Effector memory CD4-positive, alpha-beta T cell (primary cell): Measurements from ENCODE around the gene FRMD6.
"Not testable (repeated sequence)": the region's sequence is repeated elsewhere in the genome, so short reads cannot be mapped to it uniquely, and the experiment has no call there.

ENCODE experiments used
- DNase-seq, 3 donors: peaks; one replicate each; pipeline ENCODE4 v3.0.0-alpha.2; 2020
- H3K27ac ChIP-seq: 2 replicates; pipeline ENCODE4 v1.7.0; 2013; ENCODE audit warnings: mild to moderate bottlenecking, low read length, moderate library complexity; ENCODE audit not compliant: insufficient read depth, poor library complexity, severe bottlenecking
- H3K27me3 ChIP-seq: replicated peaks from 2 replicates; pipeline ENCODE4 v1.7.0; 2013; ENCODE audit warnings: mild to moderate bottlenecking, low read length; ENCODE audit not compliant: insufficient read depth, control insufficient read depth, poor library complexity, severe bottlenecking
- H3K36me3 ChIP-seq: 2 replicates; pipeline ENCODE4 v1.7.0; 2013; ENCODE audit warnings: mild to moderate bottlenecking, low read length, moderate library complexity; ENCODE audit not compliant: control insufficient read depth, insufficient read depth
- H3K4me1 ChIP-seq: 2 replicates; pipeline ENCODE4 v1.7.0; 2013; ENCODE audit warnings: low read length, mild to moderate bottlenecking; ENCODE audit not compliant: control insufficient read depth, insufficient read depth, poor library complexity, severe bottlenecking
- H3K4me3 ChIP-seq: 2 replicates; pipeline ENCODE4 v1.7.0; 2013; ENCODE audit warnings: low read length, low read depth, mild to moderate bottlenecking; ENCODE audit not compliant: insufficient read depth, poor library complexity, severe bottlenecking
- H3K9me3 ChIP-seq: 2 replicates; pipeline ENCODE4 v1.7.0; 2013; ENCODE audit warnings: mild to moderate bottlenecking, low read length, moderate library complexity; ENCODE audit not compliant: control insufficient read depth

The FRMD6 gene

DNA sequence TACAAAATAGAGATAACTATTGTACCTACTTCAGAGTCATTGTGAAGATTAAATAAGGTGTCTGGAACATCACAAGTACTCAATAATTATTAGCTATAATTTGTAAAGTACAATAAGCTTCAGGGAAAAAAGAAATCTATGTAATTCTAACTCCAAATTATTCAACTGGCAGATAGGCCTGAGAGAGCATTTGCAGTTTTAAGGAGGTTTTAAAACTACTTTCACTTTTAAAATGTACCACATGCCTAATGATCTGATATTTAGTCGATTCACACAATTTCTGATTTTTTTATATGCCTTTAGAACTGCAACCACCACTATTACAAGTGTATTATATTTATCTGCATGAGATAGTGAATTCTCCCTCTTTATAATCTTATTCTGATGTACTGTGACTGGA, 24.9 kb upstream of the FRMD6 start:
- H3K36me3 ChIP-seq = no peaks in the 10 kb centered on the region

DNA sequence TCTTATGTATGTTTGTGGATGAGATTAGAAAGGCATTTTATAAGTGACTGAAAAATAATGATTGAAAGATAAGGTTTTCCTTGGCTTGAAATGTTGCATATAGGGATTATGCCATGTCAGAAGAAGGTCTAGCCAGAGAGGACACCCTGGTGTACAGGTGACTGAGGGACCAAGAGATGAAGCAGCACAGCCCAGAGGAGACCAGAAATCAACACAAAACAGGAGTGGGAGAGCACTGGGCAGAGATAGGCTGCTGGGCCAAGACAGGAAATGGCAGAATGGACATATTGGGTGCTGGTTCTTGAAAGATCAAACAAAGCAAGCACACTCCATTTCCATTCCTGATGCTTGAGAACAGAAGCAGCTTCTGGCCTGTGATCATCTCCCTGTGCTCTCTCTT, 24.4 kb upstream of the FRMD6 start:
- H3K9me3 ChIP-seq = no peaks in the 10 kb centered on the region

More for the DNA sequence above, 24.9 kb upstream of the FRMD6 start:
- H3K27me3 ChIP-seq = no peaks in the 10 kb centered on the region
- H3K4me1 ChIP-seq = no peaks in the 10 kb centered on the region
- H3K9me3 ChIP-seq = no peaks in the 10 kb centered on the region
- H3K4me3 ChIP-seq = no peak overlapping the region
- no peak overlapping the region for H3K27ac ChIP-seq
- no peak for DNase-seq

DNA sequence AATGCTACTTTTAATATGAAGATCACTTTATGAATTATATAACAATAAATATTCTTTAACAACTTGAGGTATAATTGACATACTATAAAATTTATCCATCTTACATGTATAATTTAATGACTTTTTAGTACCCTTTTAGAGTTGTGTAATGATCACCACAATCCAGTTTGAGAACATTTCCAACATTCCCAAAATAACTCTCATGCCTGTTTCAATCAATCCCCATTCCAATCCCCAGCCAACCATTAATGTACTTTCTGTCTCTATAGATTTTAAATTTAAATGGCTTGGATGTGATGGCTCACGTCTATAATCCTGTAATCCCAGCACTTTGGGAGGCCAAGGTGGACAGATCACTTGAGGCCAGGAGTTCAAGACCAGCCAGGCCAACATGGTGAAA, 23.5 kb upstream of the FRMD6 start:
- DNase-seq = no peak
- Histone ChIP-seq H3K27me3 (no peaks in the 10 kb centered on the region), H3K9me3 (no peaks in the 10 kb centered on the region), H3K36me3 (no peaks in the 10 kb centered on the region), H3K27ac (no peak overlapping the region), H3K4me3 (no peak overlapping the region), H3K4me1 (no peaks in the 10 kb centered on the region)

More for the DNA sequence above, 24.4 kb upstream of the FRMD6 start:
- H3K27ac ChIP-seq = no peak overlapping the region
- no peaks in the 10 kb centered on the region for H3K4me1 ChIP-seq
- H3K4me3 ChIP-seq = no peak overlapping the region
- no peak for DNase-seq
- H3K27me3 ChIP-seq = no peaks in the 10 kb centered on the region
- no peaks in the 10 kb centered on the region for H3K36me3 ChIP-seq

DNA sequence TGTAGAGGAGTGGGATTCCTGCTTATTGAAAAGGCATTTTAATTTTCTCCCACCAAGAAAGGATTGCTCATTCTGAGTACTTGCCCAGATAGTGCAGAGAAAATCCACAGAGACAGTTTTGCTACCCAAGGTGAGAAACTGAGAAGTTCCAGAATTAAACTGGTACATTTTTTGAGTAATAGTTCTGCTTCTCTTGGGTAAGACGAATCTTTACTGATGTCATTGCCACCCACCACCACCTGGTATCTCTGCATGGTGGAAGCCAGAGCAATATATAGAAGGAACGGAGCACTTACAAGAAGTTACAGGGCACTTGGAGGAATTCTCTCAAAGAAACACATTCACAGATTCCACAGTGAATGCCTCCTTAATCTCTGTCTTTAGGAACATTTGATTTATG, 20.7 kb upstream of the FRMD6 start:
- Histone ChIP-seq H3K27me3 (no peaks in the 10 kb centered on the region), H3K4me3 (no peak overlapping the region), H3K9me3 (no peaks in the 10 kb centered on the region), H3K36me3 (no peaks in the 10 kb centered on the region), H3K4me1 (no peaks in the 10 kb centered on the region), H3K27ac (no peak overlapping the region)
- DNase-seq = no peak

DNA sequence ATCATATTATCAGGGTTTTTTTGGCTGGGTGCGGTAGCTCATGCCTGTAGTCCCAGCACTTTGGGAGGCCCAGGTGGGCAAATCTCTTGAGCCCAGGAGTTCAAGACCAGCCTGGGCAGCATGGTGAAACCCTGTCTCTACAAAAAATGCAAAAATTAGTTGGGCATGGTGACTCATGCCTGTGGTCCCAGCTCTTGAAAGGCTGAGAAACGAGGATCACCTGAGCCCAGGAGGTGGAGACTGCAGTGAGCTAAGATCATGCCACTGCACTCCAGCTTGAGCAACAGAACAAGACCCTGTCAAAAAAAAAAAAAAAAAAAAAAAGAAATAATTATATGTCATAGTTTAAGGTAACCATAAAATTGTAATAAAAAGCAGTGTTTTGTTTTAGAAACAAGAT, 18.4 kb upstream of the FRMD6 start:
- H3K9me3 ChIP-seq, H3K27ac ChIP-seq, H3K4me1 ChIP-seq, DNase-seq, H3K27me3 ChIP-seq, H3K36me3 ChIP-seq, H3K4me3 ChIP-seq: not testable (repeated sequence)

DNA sequence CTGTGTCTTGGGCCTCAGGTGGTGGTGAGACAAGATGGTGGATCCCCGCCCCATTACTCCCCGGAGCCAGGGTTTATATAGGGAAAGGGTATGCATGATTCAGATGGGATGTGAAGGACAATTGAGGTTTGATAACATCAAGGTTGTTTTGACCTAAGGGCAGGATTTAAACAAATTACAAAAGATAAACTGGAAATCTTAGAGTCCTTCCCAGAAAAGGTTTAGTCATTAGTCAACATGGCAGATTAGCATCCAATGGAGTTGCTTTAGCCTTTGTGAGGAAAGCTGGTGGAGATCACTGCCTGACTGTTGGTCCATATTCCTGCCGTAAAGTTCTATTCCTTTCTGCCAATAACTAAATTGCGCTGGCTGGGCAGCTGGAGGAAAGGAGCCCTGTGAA, 15.6 kb upstream of the FRMD6 start:
- DNase-seq = no peak
- Histone ChIP-seq H3K36me3 (no peaks in the 10 kb centered on the region), H3K4me1 (no peaks in the 10 kb centered on the region), H3K4me3 (no peak overlapping the region), H3K27me3 (peaks cover 9% of the 10 kb centered on the region), H3K9me3 (no peaks in the 10 kb centered on the region), H3K27ac (no peak overlapping the region)

DNA sequence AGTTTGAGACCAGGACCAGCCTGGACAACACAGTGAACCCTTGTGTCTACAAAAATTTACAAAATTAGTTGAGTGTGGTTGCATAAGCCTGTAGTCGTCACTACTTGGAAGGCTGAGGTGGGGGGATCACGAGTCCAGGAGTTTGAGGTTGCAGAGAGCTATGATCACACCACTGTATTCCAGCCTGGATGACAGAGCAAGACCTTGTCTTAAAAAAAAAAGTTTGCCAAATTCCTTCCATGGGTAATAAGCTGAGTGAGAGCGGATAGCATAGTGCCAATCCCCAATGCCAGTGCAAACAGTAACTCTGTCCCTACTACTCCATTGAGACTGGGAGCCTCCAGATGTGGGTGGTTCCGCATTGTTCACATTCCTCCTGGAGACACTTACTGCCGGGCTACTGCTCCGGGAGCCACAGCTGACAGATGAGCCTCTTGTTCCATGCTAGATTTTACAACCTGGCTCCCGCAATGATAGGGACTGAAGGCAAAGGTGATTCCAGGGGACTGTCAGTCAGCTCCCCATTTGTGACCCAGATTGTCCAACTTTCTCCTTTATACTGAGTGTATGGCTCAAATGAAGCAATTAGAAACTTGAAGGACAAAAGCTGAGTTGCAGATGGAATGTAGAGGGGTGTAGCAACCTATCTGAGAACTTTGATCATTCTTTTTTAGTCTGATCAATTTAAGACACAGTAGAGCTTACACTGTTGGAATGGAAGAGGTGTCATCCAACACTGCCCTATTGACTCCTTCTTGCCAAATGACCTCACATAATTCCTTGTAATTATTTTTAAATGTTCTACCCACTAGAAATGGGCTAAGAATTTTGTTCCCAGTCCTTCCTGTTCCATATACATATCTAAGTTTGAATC, 13.4 kb upstream of the FRMD6 start:
- Histone ChIP-seq H3K36me3 (no peaks in the 10 kb centered on the region), H3K27ac (no peak overlapping the region), H3K9me3 (no peaks in the 10 kb centered on the region), H3K4me1 (no peaks in the 10 kb centered on the region), H3K4me3 (no peak overlapping the region), H3K27me3 (peaks cover 9% of the 10 kb centered on the region)
- DNase-seq = no peak

DNA sequence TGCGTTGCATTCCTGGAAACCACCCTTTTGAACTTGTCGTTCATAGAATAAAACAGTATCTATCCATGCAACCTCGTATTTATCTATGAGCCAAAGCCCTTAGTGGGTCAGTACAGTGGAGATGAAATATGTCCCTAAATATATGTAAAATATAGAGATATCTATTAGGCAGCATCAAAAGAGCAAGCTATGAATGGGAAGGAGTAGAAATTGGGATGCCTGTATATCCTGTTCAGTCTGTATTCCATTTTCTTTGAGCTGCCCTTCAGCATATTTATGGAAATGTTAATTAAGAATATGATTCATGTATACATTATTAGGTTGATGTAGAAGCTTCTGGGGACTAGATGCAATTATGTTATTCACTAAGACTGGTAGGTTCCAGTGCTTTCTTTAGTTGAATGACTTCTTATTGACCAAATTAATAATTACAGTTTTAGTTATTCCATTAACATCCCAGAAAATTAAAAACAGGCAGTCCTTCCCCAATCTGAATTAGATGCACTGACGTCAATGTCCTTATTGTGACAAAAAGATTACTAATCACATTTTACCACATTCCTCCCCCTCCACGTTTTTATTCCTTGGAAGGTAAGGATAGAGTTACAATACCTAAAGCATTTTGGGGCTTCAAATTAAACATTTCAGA, 11.9 kb upstream of the FRMD6 start:
- DNase-seq = no peak
- no peaks in the 10 kb centered on the region for H3K36me3 ChIP-seq
- no peak overlapping the region for H3K27ac ChIP-seq
- H3K27me3 ChIP-seq = peaks cover 9% of the 10 kb centered on the region
- H3K4me3 ChIP-seq = no peak overlapping the region
- H3K9me3 ChIP-seq = no peaks in the 10 kb centered on the region
- no peaks in the 10 kb centered on the region for H3K4me1 ChIP-seq

DNA sequence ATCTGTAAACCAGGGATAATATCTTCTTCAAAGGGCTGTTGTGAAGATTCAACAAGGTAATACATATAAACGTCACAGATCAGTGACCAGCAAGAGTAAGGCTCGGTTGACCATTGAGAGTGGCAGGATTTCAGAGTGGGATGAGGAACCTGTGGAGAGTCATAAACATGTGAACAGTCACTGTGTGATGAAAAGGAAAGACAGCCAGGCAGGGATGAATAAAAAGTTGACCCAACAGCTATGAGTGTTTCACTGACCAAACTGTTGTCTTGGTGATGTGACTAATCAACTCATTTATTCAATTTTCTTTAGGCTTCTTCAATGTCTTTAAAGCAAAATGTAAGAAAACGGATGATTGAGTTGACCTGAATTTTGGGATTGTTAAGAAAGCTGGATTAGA, 8.6 kb upstream of the FRMD6 start:
- Histone ChIP-seq H3K4me3 (no peak overlapping the region), H3K36me3 (no peaks in the 10 kb centered on the region), H3K27me3 (no peaks in the 10 kb centered on the region), H3K9me3 (no peaks in the 10 kb centered on the region), H3K27ac (no peak overlapping the region), H3K4me1 (no peaks in the 10 kb centered on the region)
- no peak for DNase-seq

DNA sequence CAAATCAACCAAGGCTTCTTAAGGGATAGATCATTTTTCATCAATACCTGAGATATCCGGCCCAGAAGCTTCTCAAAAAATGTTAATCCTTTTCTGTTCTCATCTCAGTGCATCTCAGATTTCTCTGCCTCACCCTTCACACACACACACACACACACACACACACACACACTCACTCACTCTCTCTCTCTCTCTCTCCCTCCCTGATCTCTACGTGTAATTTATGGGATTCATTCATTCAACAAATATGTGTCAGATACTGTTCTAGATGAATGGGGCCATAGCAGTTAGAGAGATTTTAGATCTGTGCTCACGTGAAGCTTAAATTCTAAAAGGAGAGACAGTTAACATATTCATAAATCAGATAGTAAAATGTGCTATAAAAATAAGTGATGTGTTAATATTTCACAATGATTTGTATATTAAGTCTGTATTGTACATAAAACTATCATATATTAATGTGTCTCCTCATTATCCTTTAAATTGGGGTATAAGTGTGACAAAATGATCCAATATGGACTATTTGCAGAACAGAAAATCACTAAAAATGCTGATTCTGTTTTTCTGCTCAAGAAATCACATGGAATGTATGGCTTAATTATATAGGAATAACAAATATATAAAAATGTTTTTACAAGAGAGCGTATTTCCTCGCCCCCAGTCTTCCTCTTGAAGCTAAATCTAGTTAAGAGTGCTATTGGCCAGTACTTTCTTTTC, 7.3 kb upstream of the FRMD6 start:
- Histone ChIP-seq H3K27ac (no peak overlapping the region), H3K27me3 (no peaks in the 10 kb centered on the region), H3K36me3 (no peaks in the 10 kb centered on the region), H3K9me3 (no peaks in the 10 kb centered on the region), H3K4me1 (no peaks in the 10 kb centered on the region), H3K4me3 (no peak overlapping the region)
- DNase-seq = no peak
